ACC112 (cell line): ENCODE data around the gene MYLK3.
A peak's percentile ranks its signal among the peaks of the same experiment; 100 is the strongest.

ENCODE experiments used
- H2AFZ ChIP-seq: fragments of 200-600 bp; sonication (generic); one replicate; pipeline ENCODE4 v1.6.0; 2017; ENCODE audit warnings: antibody characterized with exemption, low read length; ENCODE audit not compliant: unreplicated experiment
- H3K27ac ChIP-seq: fragments of 200-600 bp; sonication (generic); 2 replicates; pipeline ENCODE4 v1.5.1; 2014; ENCODE audit warnings: low read depth, mild to moderate bottlenecking, antibody characterized with exemption, low read length, moderate library complexity
- H3K27me3 ChIP-seq: fragments of 200-600 bp; sonication (generic); 2 replicates; pipeline ENCODE4 v1.6.1; 2014; ENCODE audit warnings: mild to moderate bottlenecking, antibody characterized with exemption, low read length, moderate library complexity, mixed read lengths; ENCODE audit not compliant: insufficient read depth
- H3K36me3 ChIP-seq: fragments of 200-600 bp; sonication (generic); 2 replicates; pipeline ENCODE4 v1.6.1; 2016; ENCODE audit warnings: mild to moderate bottlenecking, antibody characterized with exemption, low read length, moderate library complexity, mixed read lengths; ENCODE audit not compliant: insufficient read depth
- H3K4me1 ChIP-seq: fragments of 200-600 bp; sonication (generic); one replicate; pipeline ENCODE4 v1.6.1; 2016; ENCODE audit warnings: low read length, mixed read lengths; ENCODE audit not compliant: insufficient read depth, unreplicated experiment, control insufficient read depth
- H3K4me3 ChIP-seq: fragments of 200-600 bp; sonication (generic); 2 replicates; pipeline ENCODE4 v1.5.1; 2014; ENCODE audit warnings: mild to moderate bottlenecking, low read depth, low read length
- H3K79me2 ChIP-seq: fragments of 200-600 bp; sonication (generic); one replicate; pipeline ENCODE4 v1.6.0; 2016; ENCODE audit warnings: low read length; ENCODE audit not compliant: control insufficient read depth, unreplicated experiment, insufficient read depth

MYLK3 gene

DNA sequence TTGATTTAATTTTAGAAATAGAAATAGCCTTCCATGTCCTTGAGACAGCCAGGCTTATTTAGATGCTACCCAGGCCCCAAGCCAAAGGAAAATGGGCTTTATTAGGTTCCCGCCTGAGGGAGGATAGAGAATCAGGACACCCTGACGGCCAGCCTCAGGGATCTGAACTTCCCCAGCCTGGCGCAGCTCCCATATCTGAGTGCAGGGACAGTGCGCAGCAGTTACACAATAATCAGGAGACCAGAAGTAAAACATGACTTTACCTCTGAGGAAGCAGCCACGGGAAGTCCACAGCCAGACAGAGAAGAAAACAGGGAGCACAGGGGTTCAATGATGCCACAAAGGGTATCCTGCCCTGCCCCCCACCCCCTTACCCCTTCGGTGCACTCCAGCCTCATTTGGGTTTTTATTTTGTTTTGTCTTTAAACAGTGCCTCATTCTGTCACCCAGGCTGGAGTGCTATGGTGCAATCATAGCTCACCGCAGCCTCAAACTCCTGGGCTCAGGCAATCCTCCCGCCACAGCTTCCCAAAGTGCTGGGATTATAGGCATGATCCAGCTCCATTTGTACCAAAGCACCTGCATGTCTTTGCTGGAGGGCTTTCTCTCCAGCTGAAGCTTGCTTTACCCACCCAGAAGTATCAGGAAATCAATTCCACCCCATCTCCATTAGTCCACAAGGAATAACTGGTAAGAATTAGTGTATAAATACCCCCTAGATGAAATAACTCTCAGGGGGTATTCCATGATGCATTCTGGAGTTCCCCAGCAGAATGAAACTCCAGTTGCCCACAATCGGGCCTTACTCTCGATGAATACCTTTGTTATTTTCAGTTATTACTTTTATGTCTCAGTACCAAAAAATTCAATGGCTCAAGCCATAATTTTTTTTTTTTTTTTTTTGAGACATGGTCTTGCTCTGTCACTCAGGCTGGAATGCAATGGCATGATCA, 36.8 kb downstream of the MYLK3 start:
- no peak overlapping the region for H2AFZ ChIP-seq
- H3K27ac ChIP-seq = no peak overlapping the region
- no peaks in the 10 kb centered on the region for H3K4me1 ChIP-seq
- H3K27me3 ChIP-seq = peaks cover 3% of the 10 kb centered on the region; the same call in 1 of the 2 replicates
- H3K4me3 ChIP-seq = no peak overlapping the region
- H3K36me3 ChIP-seq = no peaks in the 10 kb centered on the region
- H3K79me2 ChIP-seq = no peaks in the 10 kb centered on the region

DNA sequence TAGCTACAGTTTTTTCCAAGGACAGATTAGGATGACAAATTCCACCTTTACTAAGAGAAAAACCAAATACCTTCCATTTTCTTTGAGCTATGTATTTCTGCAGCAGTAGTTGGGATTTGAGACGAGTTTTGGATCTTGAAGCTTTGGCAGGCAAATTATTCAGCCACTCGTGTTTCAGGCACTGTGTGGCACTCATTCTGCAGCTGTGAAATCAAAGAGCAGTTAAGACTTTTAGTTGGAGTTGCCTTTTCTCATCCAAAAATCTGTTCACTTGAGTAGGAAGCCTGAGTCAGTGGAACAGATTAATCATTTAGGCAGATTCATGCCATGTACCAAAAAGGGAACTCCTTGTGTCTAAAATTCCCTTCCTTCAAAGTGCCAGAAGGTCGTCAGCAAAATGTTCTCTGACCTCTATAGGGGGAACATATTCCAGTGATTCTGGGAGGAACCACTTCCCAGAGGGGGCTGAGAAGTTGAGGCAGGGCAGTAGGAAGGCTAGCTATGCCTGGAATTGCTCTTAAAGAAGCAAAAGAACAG, 38.6 kb downstream of the MYLK3 start:
- Histone ChIP-seq H3K27me3 (no peaks in the 10 kb centered on the region), H3K4me1 (no peaks in the 10 kb centered on the region), H3K36me3 (no peaks in the 10 kb centered on the region), H3K79me2 (no peaks in the 10 kb centered on the region), H3K4me3 (no peak overlapping the region), H2AFZ (no peak overlapping the region), H3K27ac (no peak overlapping the region)

DNA sequence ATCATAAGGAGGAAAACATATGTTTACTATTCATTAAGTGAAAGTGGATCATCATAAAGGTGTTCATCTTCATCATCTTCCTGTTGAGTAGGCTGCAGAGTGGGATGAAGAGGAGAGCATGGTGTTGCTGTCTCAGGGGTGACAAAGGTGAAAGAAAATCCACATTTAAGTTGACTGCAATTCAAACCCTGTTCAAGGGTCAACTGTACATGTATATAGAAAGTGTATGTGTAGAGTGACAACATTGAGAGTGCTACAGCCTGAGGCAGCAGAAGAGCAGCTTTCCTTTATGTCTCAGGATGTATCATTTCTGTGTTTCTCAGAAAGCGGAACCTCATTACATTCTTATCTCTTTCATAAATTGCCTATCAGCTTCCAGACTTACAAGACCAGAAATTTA, 41.5 kb downstream of the MYLK3 start:
- Histone ChIP-seq H3K27me3 (no peaks in the 10 kb centered on the region), H3K4me1 (no peaks in the 10 kb centered on the region), H3K79me2 (no peaks in the 10 kb centered on the region), H3K27ac (no peak overlapping the region), H3K36me3 (no peaks in the 10 kb centered on the region), H3K4me3 (no peak overlapping the region), H2AFZ (no peak overlapping the region)

DNA sequence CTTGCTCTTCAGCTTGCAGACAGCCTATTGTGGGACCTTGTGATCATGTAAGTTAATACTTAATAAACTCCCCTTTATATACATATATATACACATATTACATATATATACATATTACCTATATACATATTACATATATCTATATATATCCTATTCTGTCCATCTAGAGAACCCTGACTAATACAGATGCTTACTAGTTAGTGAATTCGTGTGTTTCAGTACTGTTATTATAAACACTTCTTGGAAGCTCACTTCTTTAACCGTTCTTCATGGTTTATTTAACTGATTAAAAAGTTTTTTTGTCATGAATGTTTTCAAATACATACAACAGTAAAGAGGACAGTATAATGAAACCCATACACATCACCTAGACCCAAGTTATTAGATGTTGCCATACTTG, 46.1 kb downstream of the MYLK3 start:
- H3K27ac ChIP-seq = no peak overlapping the region
- no peak overlapping the region for H2AFZ ChIP-seq
- H3K36me3 ChIP-seq = peaks cover 8% of the 10 kb centered on the region
- no peaks in the 10 kb centered on the region for H3K4me1 ChIP-seq
- no peak overlapping the region for H3K4me3 ChIP-seq
- H3K27me3 ChIP-seq = no peaks in the 10 kb centered on the region
- H3K79me2 ChIP-seq = no peaks in the 10 kb centered on the region

DNA sequence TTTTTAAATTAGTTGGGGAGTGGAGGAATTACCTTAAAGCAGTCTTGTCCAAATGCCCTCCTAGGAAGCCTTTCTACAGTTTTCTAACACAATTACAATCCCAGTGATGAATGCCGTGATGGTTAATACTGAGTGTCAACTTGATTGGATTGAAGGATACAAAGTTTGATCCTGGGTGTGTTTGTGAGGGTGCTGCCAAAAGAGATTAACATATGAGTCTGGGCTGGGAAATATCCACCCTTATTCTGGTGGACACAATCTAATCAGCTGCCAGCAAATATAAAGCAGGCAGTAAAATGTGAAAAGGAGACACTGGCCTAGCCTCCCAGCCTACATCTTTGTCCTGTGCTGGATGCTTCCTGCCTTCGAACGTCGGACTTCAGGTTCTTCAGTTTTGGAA, 46.5 kb downstream of the MYLK3 start:
- Histone ChIP-seq H3K4me3 (no peak overlapping the region), H3K27me3 (no peaks in the 10 kb centered on the region), H3K36me3 (peaks cover 12% of the 10 kb centered on the region), H3K27ac (no peak overlapping the region), H3K4me1 (no peaks in the 10 kb centered on the region), H3K79me2 (no peaks in the 10 kb centered on the region), H2AFZ (no peak overlapping the region)

DNA sequence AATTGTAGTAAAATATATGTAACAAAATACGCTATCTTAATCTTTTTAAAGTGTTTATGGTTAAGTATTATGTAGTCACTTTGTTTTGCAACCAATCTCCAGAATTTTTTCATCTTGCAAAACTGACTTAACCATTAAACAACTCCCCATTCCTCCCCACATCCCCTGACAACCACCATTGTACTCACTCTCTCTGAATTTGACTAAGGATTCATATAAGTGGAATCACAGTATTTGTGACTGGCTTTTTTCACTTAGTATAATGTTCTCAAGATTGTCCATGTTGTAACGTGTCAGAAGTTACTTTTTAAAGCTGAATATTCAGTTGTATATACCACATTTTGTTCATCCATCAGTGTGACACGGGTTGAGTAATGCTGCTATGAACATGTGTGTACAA, 48.1 kb downstream of the MYLK3 start:
- Histone ChIP-seq H3K79me2 (no peaks in the 10 kb centered on the region), H3K4me1 (no peaks in the 10 kb centered on the region), H3K36me3 (peaks cover 21% of the 10 kb centered on the region)

DNA sequence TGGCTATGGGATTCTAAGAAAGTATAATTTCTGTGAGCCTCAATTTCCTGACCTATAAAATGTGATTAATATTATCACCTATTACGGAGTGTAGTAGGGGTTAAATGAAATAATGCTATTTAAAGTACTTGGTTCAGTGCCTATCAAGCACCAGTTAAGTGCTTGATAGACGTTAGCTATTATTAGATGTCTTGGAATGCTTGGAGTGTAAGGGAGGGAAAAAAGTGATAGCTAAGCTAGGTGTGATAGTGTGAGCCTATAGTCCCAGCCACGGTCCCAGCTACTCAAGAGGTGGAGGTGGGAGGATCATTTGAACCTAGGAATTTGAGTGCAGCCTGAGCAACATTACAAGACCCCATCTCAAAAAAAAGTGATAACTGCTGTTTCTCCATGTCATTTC, 51.2 kb downstream of the MYLK3 start:
- Histone ChIP-seq H3K4me3 (no peak overlapping the region), H2AFZ (no peak overlapping the region), H3K36me3 (peaks cover 38% of the 10 kb centered on the region), H3K27me3 (no peaks in the 10 kb centered on the region), H3K79me2 (peaks cover 11% of the 10 kb centered on the region), H3K27ac (no peak overlapping the region), H3K4me1 (peaks cover 3% of the 10 kb centered on the region)

More for the DNA sequence above, 48.1 kb downstream of the MYLK3 start:
- H3K27ac ChIP-seq = no peak overlapping the region
- H3K4me3 ChIP-seq = no peak overlapping the region
- no peak overlapping the region for H2AFZ ChIP-seq
- no peaks in the 10 kb centered on the region for H3K27me3 ChIP-seq

DNA sequence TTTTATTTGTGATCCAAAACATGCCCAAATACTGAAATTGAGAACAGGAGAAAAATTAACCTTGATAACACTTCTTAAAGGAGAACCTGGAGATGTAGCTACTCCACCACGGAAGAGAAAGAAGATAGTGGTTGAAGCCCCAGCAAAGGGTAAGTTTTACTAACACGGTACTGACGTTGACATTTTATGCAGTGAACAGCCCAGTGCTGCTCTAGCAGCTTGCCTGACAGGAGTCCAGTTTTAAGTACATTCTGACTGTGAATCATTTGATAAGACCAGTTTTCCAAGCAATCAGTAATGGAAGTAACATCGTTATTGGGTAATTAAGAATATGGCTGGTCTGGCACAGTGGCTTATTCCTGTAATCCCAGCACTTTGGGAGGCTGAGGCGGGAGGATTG, 52.2 kb downstream of the MYLK3 start:
- no peaks in the 10 kb centered on the region for H3K27me3 ChIP-seq
- H3K36me3 ChIP-seq = peaks cover 39% of the 10 kb centered on the region
- peaks cover 21% of the 10 kb centered on the region for H3K79me2 ChIP-seq
- no peak overlapping the region for H3K27ac ChIP-seq
- no peak overlapping the region for H2AFZ ChIP-seq
- H3K4me1 ChIP-seq = peaks cover 13% of the 10 kb centered on the region
- no peak overlapping the region for H3K4me3 ChIP-seq

DNA sequence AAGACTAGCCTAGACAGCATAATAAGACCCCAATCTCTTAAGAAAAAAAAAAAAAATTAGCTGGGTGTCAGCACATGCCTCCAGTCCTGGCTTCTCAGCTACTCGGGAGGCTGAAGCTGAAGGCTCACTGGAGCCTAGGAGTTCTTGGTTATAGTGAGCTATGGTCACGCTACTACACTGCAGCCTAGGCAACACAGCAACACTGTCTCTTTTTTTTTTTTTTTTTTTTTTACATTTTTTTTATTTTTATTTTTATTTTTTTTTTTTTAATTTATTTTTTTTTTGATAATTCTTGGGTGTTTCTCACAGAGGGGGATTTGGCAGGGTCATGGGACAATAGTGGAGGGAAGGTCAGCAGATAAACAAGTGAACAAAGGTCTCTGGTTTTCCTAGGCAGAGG, 54.5 kb downstream of the MYLK3 start:
- Histone ChIP-seq H3K27me3 (no peaks in the 10 kb centered on the region), H3K36me3 (peaks cover 39% of the 10 kb centered on the region), H3K27ac (no peak overlapping the region)

DNA sequence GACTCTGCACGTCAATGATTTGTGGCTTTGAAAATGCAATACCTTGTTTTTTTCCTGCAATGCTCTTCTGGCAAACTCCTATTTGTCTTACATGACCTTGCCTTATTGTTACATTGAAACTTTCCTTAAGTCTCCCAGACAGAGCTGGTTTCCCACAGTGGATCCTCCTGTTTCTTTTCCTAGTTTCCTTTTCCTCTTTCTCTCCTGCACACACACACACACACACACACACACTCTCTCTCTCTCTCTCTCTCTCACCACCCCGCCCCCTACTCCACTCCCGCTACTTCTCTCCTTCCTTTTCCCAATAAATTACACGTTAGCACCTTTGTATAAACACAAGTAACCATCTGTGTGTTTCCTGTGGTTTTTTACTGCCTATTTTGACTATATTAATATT, 56.4 kb downstream of the MYLK3 start:
- no peaks in the 10 kb centered on the region for H3K27me3 ChIP-seq
- peaks cover 28% of the 10 kb centered on the region for H3K36me3 ChIP-seq
- peaks cover 55% of the 10 kb centered on the region for H3K79me2 ChIP-seq
- peak overlapping the region; percentile 84 for H3K4me3 ChIP-seq
- H2AFZ ChIP-seq = no peak overlapping the region
- H3K27ac ChIP-seq = no peak overlapping the region
- peaks cover 23% of the 10 kb centered on the region for H3K4me1 ChIP-seq

More for the DNA sequence above, 54.5 kb downstream of the MYLK3 start:
- Histone ChIP-seq H2AFZ (no peak overlapping the region), H3K4me1 (peaks cover 13% of the 10 kb centered on the region), H3K79me2 (peaks cover 36% of the 10 kb centered on the region), H3K4me3 (no peak overlapping the region)
